GM21825 (cell line): Measurements from ENCODE around the gene USP16.

Experiments used
- ATAC-seq: cut with Tn5 transposase; IDR thresholded peaks from one replicate; pipeline ENCODE4 v1.9.1; 2021; ENCODE audit warnings: mild to moderate bottlenecking, moderate library complexity; ENCODE audit not compliant: unreplicated experiment

USP16 gene

DNA sequence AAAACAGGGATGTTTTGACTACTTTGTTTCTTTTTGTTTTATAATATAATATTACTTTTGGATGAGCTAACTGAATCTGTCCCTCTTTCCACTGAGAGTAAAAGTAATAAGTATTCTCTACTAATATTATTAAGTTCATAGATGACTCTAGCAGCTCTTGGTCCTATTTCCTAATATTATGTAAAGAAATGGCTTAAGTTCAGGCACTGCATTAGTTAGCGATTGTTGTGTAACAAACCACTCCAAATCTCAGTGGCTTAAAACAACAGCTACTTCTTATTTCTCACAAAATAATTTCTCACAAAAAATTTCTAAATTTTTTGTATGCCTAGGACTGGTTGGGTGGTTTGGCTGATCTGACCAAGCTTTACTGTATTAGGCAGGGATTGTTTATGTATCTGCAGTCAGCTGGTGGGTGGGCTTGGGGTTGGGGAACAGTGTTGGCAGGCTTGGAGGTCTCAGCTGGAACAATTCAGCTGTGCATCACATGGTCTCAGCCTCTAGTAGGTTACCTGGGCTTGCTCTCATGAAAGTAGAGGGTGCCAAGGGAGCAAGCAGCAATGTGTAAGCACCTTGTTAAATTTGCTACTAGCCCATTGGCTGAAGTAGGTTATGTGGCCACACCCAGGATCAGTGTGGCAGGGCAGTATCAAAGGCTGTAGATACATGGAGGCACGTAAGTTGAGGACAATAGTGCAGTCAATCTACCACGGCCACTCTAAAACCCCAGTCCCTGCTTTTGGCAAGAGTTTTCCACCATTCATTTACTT is 57.8 kb downstream of the USP16 start:
- ATAC-seq: no peak

DNA sequence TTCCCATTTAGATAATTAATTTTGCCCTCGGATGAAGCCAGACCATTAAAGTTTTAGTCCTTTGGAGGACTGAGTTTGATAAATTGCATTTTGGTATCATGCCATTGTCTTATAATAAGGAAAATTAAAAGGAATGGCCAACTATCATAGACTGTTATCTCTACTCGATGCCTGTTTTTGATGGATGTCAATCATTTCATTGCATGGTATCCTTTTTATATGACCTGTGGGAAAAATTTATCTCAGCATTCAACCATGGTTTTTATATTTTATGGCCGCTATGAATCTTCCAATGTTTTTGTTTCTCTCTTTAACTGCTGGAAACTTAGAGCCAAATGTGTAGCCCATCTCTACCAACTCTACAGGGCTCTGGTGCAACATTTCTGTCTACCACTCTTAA is 58.8 kb downstream of the USP16 start:
- no peak for ATAC-seq

DNA sequence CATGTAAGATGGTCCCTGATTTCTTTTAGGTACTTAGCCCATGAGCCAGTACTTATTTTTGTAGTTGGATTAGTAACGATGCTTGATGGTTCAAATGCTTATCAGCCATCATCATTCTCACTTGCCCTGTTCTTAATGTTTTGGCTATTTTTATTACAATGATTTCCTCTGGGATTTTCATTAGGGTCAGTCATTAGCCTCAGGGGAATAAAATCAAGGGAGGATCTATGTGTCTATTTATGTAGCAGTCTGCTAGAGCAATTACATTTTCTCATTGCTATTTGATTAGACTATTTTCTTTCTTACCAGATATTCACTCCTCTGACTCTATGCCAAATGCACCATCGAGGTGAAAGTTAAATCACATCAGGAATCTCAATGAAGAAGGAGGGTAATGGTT is 59.9 kb downstream of the USP16 start:
- no peak for ATAC-seq

DNA sequence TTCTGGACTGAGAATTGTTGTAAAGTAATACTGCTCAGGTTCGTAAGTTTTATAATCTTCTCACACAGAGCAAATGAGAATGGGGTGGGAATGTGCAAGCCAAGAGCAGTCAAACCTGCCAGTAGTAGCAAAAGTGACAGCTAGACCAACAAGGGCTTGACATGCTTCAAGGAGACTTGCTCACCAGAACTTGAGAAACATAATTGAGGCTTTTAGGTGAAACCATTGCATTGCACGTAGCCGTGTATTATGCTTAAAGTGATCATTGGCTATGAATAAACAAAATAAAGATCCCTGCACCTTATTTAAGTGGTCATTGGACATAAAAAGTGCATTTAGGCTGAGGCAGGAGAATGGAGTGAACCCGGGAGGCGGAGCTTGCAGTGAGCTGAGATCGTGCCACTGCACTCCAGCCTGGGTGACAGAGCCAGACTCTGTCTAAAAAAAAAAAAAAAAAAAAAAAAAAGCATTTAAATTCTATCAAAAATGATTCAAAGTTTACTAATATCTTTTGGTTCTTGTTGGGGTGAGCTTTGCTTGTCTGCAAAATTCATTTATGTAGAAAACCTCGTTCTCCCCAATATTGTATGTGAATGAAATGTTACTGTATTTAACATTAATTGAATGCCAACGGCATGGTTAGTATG is 60.8 kb downstream of the USP16 start:
- no peak for ATAC-seq

DNA sequence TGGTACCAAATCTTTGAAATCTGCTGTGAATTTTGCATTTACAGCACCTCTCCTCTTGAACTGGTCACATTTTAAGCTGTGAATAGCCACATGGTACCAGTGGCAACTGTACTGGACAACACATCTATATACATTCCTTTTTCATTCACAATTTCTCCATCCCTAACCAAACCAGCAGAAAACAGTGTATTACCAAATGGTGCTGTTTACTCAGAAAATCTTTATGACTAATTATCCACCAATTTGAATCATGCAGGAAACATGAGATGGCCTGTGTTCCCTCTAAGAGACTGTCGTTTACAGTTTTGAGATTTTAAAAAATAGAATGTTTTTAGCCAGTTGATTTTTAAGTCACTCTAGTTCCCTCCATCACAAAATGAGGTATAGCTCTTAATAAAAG is 66.6 kb downstream of the USP16 start:
- no peak for ATAC-seq

DNA sequence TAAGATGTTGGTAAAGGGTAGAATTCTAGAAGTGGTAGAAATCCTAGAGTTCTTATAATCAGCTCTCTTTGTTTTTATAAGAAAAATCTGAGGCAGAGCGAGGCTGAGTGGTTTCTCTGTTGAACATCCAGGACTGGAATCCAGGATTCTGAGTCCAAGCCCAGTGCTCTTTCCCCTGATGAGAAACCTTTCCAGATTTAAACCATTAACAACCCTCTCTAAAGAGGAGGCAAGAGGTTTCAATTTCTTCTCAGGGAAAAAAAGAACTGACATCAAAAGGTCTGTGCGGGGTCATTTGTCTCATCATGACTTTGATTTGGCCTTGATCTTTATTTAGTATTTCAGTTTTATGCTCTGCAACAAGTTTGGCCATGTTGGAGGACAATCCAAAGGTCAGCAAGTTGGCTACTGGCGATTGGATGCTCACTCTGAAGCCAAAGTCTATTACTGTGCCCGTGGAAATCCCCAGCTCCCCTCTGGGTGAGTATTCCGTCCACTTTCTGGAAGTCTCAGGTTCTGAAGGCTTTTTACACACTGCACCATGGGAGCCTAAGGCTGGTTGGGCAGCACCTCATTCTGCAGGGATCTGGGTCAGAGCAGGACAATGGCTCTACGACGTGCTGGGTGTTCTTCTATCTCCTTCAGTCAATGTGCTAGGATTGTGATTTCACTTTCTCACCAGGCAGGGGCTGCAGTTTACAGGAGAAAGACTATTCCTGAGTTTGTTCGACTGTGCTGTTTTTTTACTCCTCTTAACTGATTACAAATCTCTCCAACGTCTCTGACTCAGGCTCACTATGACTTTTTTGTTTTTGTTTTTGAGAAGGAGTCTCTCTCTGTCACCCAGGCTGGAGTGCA is 67.9 kb downstream of the USP16 start:
- ATAC-seq: no peak

DNA sequence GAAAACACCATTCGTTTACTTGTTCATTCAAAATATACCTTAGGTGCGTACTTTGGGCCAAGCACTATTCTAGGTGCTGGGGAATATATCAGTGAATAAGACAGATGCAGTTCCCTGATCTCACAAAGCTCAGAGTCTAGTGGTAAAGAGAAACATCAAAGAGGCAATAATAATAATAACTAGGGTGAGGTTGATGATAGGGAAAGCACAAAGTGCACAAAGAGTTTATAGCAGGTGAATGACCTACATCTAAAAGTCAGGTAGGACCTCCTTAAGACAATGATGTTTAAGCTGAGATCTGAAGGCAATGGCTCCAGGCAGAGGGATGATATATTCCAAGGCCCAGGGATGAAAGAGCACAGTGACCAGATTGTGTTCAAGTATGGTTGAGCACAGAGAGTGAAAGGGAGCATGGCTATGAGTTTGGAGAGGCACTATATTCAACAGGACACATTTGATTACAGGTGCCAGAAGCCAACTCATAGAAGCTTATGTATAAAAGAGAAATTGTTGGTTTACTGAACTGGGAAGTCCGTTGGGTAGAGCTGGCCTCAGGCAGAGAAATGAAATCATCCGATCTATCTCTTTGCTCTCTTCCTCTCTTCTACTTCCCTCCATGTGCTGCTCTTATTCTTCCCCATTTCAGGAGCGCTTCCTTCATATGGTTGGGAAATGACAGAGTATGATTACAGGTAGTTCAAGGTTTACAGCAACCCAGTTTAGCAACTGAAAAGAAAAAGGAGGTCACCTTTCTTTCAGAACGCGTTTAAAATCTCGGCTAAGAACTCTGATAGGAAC is 71.9 kb downstream of the USP16 start:
- no peak for ATAC-seq

DNA sequence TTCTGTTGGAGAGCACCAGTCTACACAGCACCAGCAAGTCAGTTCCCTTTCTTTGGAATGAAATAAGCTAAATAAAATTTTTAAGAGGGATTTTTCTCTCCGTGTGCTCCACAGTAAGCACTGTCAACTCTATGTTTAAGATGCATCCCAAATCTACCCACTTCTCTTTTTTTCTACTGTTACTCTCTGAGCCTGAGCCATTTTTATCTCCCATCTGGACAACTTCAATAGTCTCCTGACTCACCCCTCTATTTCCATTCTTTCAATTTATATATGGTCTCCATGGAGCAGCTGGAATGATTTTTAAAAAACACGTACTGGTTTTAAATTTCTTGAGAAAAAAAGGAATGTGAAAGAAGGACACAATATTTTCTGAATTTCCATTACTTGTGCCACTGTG is 73.7 kb downstream of the USP16 start:
- no peak for ATAC-seq

DNA sequence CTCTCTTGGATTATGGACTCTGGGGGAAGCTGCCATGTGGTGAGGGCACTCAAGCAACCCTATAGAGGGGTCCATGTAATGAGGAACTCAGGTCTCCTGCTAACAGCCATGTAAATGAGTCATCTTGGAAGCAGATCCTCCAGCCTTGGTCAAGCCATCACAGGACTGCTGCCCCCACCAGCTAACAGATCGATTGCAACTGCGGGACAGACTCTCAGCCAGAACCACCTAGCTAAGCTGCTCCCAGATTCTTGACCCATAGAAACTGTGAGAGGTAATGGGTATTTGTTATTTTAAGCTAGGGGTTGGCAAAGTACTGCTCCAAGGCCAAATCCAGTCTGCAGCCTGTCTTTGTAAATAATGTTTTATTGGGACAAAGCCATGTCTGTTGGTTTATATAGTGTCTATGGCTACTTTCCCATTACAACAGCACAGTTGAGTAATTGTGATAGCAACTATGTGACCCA is 78.4 kb downstream of the USP16 start:
- no peak for ATAC-seq
